Gastrocnemius medialis (tissue), 4 donors: ENCODE measurements around the gene ATP10A. TPM values are rescaled to one million over a fixed set of nuclear protein-coding genes. Genes with fewer than 3 reads are reported as not detected.

Source experiments
- ATAC-seq, 2 donors: fragments of 150-250 bp; one replicate each; pipeline ENCODE4 v1.9.1; 2016
- DNase-seq, 2 donors: peaks; one replicate each; pipeline ENCODE4 v3.0.0-alpha.2; 2019
- H3K27ac ChIP-seq, 4 donors: fragments of 200-600 bp; sonication (generic); 1 replicate in 1 of 4; 2 replicates in 3 of 4; pipeline ENCODE4 v1.5.1; 2016 to 2018; ENCODE audit warnings: mild to moderate bottlenecking in 2 of 4, moderate library complexity in 1 of 4
- H3K27me3 ChIP-seq, 3 donors: fragments of 200-600 bp; sonication (generic) in 2 of 3; 1 replicate in 1 of 3; 2 replicates in 2 of 3; pipeline versions ENCODE4 v1.5.1 to v1.6.0; 2016 to 2019; ENCODE audit warnings: mild to moderate bottlenecking in 1 of 3, moderate library complexity in 1 of 3
- H3K36me3 ChIP-seq, 2 donors: fragments of 200-600 bp; sonication (generic) in 1 of 2; one replicate each; pipeline ENCODE4 v1.5.1; 2017 to 2018
- H3K4me1 ChIP-seq, 2 donors: fragments of 200-600 bp; sonication (generic) in 1 of 2; one replicate each; pipeline ENCODE4 v1.5.1; 2016 to 2017; ENCODE audit warnings: mild to moderate bottlenecking in 2 of 2
- H3K4me3 ChIP-seq, 4 donors: fragments of 200-600 bp; sonication (generic) in 3 of 4; 1 replicate in 1 of 4; 2 replicates in 3 of 4; pipeline ENCODE4 v1.5.1; 2016 to 2019; ENCODE audit warnings: mild to moderate bottlenecking in 2 of 4
- H3K9me3 ChIP-seq, 3 donors: fragments of 200-600 bp; sonication (generic) in 2 of 3; 1 replicate in 1 of 3; 2 replicates in 2 of 3; pipeline ENCODE4 v1.5.1; 2016 to 2019
- CTCF ChIP-seq, 5 experiments: fragments of 450-650 bp in 3 of 5; fragments of 200-600 bp in 2 of 5; sonication (generic) in 2 of 5; IDR thresholded peaks in 4 of 5; conservative IDR thresholded peaks in 1 of 5; 1 replicate in 4 of 5; 2 replicates in 1 of 5; pipeline ENCODE4 v1.5.1; 2016 to 2019; ENCODE audit warnings: antibody characterized with exemption in 5 of 5, mild to moderate bottlenecking in 3 of 5, moderate library complexity in 3 of 5
- POLR2A ChIP-seq, 2 donors: fragments of 450-650 bp; IDR thresholded peaks; one replicate each; pipeline ENCODE4 v1.6.1; 2017; ENCODE audit warnings: antibody characterized with exemption in 2 of 2, mild to moderate bottlenecking in 2 of 2, moderate library complexity in 2 of 2
- in situ Hi-C, 4 donors: fragments of 200-750 bp; cut with MboI; loops; one replicate each; pipeline versions ENCODE4 v1.15.0 to v1.8.0; 2017; ENCODE audit warnings: low sequenced_read_pairs in 4 of 4
- intact Hi-C: fragments of 100-400 bp; cut with DNase I; formaldehyde crosslinking; loops from one replicate; pipeline ENCODE4 v1.15.1; 2023; ENCODE audit warnings: low total_unique reads
- total RNA-seq, 4 donors: library from RNA; depleted of rRNA; stranded (reverse); fragments of >200 nt; gene quantifications; one replicate each; pipeline versions ENCODE4 v1.1.0 to v1.2.3, GENCODE V29; 2016

Gene ATP10A
- total RNA-seq, 4 donors from 2014 or later = 0.36 to 0.56 (median 0.47) TPM

- no peaks in the 10 kb centered on the region for H3K36me3 ChIP-seq
- no peaks in the 10 kb centered on the region for H3K9me3 ChIP-seq
- TF ChIP-seq CTCF (IDR thresholded peaks at IDR 0.05 in 4 of 5, conservative IDR thresholded peaks at IDR 0.05 in 1 of 5) (no peak), POLR2A (IDR thresholded peaks at IDR 0.05) (no peak)
- H3K27ac ChIP-seq = peak overlapping the region in 1 of 4 donors; percentile 33
- intact Hi-C loops (no loop called here), in situ Hi-C loops (no loop called here)
- DNase-seq (no peak), ATAC-seq (peak in 1 of 2 donors; percentile 42)
- H3K27me3 ChIP-seq = no peaks in the 10 kb centered on the region
- peaks cover 11 to 13% of the 10 kb centered on the region in 2 donors for H3K4me1 ChIP-seq
- H3K4me3 ChIP-seq = no peak overlapping the region
Observed at GRCh38 chr15:25735550-25736384, 127.4 kb downstream of the ATP10A start.

GRCh38 chr15:25734680-25735355 lies 128.3 kb downstream of the ATP10A start:
- H3K9me3 ChIP-seq = no peaks in the 10 kb centered on the region
- no peak for DNase-seq
- no peak overlapping the region for H3K4me3 ChIP-seq
- peaks cover 11 to 13% of the 10 kb centered on the region in 2 donors for H3K4me1 ChIP-seq
- ATAC-seq = no peak
- intact Hi-C loops (no loop called here), in situ Hi-C loops (no loop called here)
- H3K27ac ChIP-seq = no peak overlapping the region
- no peaks in the 10 kb centered on the region for H3K27me3 ChIP-seq
- TF ChIP-seq CTCF (IDR thresholded peaks at IDR 0.05 in 4 of 5, conservative IDR thresholded peaks at IDR 0.05 in 1 of 5) (no peak), POLR2A (IDR thresholded peaks at IDR 0.05) (no peak)
- no peaks in the 10 kb centered on the region for H3K36me3 ChIP-seq

GRCh38 chr15:25733856-25734679 lies 129.1 kb downstream of the ATP10A start:
- ATAC-seq (no peak), DNase-seq (no peak)
- Histone ChIP-seq H3K27ac (no peak overlapping the region), H3K27me3 (no peaks in the 10 kb centered on the region), H3K4me1 (peaks cover 11 to 13% of the 10 kb centered on the region in 2 donors), H3K9me3 (no peaks in the 10 kb centered on the region), H3K4me3 (no peak overlapping the region), H3K36me3 (no peaks in the 10 kb centered on the region)
- TF ChIP-seq POLR2A (IDR thresholded peaks at IDR 0.05) = no peak
- no peak for TF ChIP-seq CTCF (IDR thresholded peaks at IDR 0.05 in 4 of 5, conservative IDR thresholded peaks at IDR 0.05 in 1 of 5)
- in situ Hi-C loops = no loop called here
- intact Hi-C loops = no loop called here

- Histone ChIP-seq H3K9me3 (no peaks in the 10 kb centered on the region), H3K4me3 (no peak overlapping the region), H3K27ac (no peak overlapping the region), H3K4me1 (peaks cover 11 to 13% of the 10 kb centered on the region in 2 donors), H3K27me3 (no peaks in the 10 kb centered on the region), H3K36me3 (no peaks in the 10 kb centered on the region)
- in situ Hi-C loops = no loop called here
- TF ChIP-seq CTCF (IDR thresholded peaks at IDR 0.05 in 4 of 5, conservative IDR thresholded peaks at IDR 0.05 in 1 of 5) = no peak
- no peak for TF ChIP-seq POLR2A (IDR thresholded peaks at IDR 0.05)
- ATAC-seq = no peak
- intact Hi-C loops = no loop called here
- no peak for DNase-seq
Observed at GRCh38 chr15:25733036-25733855, 129.9 kb downstream of the ATP10A start.
